ENCODE results near the gene C1S.
"Not testable (repeated sequence)": the region's sequence is repeated elsewhere in the genome, so short reads cannot be mapped to it uniquely, and the experiment has no call there.

The C1S gene

GRCh38 chr12:7038591-7038990 is 21.9 kb upstream of the C1S start:
- H3K9me3 ChIP-seq (ENCODE audit: severe bottlenecking) = no peaks in the 10 kb centered on the region
- no peak overlapping the region for H3K27ac ChIP-seq
- H3K27me3 ChIP-seq (ENCODE audit: insufficient read depth, low read depth, severe bottlenecking) = no peaks in the 10 kb centered on the region
- no peak for DNase-seq
- no peak for TF ChIP-seq CTCF (IDR thresholded peaks at IDR 0.05; ENCODE audit: low read depth, low read length)
- H3K36me3 ChIP-seq = no peaks in the 10 kb centered on the region
- H3K4me3 ChIP-seq (ENCODE audit: low read depth, low read length) = no peak overlapping the region

- H3K9me3 ChIP-seq (ENCODE audit: severe bottlenecking) = no peaks in the 10 kb centered on the region
- DNase-seq = no peak
- no peaks in the 10 kb centered on the region for H3K27me3 ChIP-seq (ENCODE audit: insufficient read depth, low read depth, severe bottlenecking)
- H3K36me3 ChIP-seq = no peaks in the 10 kb centered on the region
- no peak overlapping the region for H3K4me3 ChIP-seq (ENCODE audit: low read depth, low read length)
- no peak for TF ChIP-seq CTCF (IDR thresholded peaks at IDR 0.05; ENCODE audit: low read depth, low read length)
- no peak overlapping the region for H3K27ac ChIP-seq
Measured at GRCh38 chr12:7039403-7039802, 21.1 kb upstream of the C1S start.

GRCh38 chr12:7042842-7043241 is 17.7 kb upstream of the C1S start:
- peak; percentile 31; the same call in 1 of the 2 replicates for TF ChIP-seq CTCF (IDR thresholded peaks at IDR 0.05; ENCODE audit: low read depth, low read length)
- H3K27ac ChIP-seq = no peak overlapping the region
- H3K36me3 ChIP-seq = no peaks in the 10 kb centered on the region
- no peaks in the 10 kb centered on the region for H3K27me3 ChIP-seq (ENCODE audit: insufficient read depth, low read depth, severe bottlenecking)
- H3K4me3 ChIP-seq (ENCODE audit: low read depth, low read length) = no peak overlapping the region
- H3K9me3 ChIP-seq (ENCODE audit: severe bottlenecking) = no peaks in the 10 kb centered on the region
- DNase-seq = no peak

GRCh38 chr12:7045913-7046312 is 14.6 kb upstream of the C1S start:
- no peak overlapping the region for H3K27ac ChIP-seq
- H3K36me3 ChIP-seq = no peaks in the 10 kb centered on the region
- DNase-seq = no peak
- no peak for TF ChIP-seq CTCF (IDR thresholded peaks at IDR 0.05; ENCODE audit: low read depth, low read length)
- no peaks in the 10 kb centered on the region for H3K9me3 ChIP-seq (ENCODE audit: severe bottlenecking)
- no peak overlapping the region for H3K4me3 ChIP-seq (ENCODE audit: low read depth, low read length)
- no peaks in the 10 kb centered on the region for H3K27me3 ChIP-seq (ENCODE audit: insufficient read depth, low read depth, severe bottlenecking)

- no peaks in the 10 kb centered on the region for H3K9me3 ChIP-seq (ENCODE audit: severe bottlenecking)
- H3K27ac ChIP-seq = no peak overlapping the region
- TF ChIP-seq CTCF (IDR thresholded peaks at IDR 0.05; ENCODE audit: low read depth, low read length) = no peak
- DNase-seq = no peak
- no peak overlapping the region for H3K4me3 ChIP-seq (ENCODE audit: low read depth, low read length)
- no peaks in the 10 kb centered on the region for H3K36me3 ChIP-seq
- no peaks in the 10 kb centered on the region for H3K27me3 ChIP-seq (ENCODE audit: insufficient read depth, low read depth, severe bottlenecking)
Measured at GRCh38 chr12:7046383-7047105, 14.0 kb upstream of the C1S start.

- Histone ChIP-seq H3K4me3 (ENCODE audit: low read depth, low read length) (no peak overlapping the region), H3K27me3 (ENCODE audit: insufficient read depth, low read depth, severe bottlenecking) (no peaks in the 10 kb centered on the region), H3K9me3 (ENCODE audit: severe bottlenecking) (peaks cover 4% of the 10 kb centered on the region), H3K36me3 (no peaks in the 10 kb centered on the region), H3K27ac (no peak overlapping the region)
- TF ChIP-seq CTCF (IDR thresholded peaks at IDR 0.05; ENCODE audit: low read depth, low read length) = no peak
- DNase-seq = no peak
Measured at GRCh38 chr12:7047306-7047705, 13.2 kb upstream of the C1S start.

- H3K9me3 ChIP-seq (ENCODE audit: severe bottlenecking); H3K27me3 ChIP-seq (ENCODE audit: insufficient read depth, low read depth, severe bottlenecking); H3K27ac ChIP-seq; H3K36me3 ChIP-seq; H3K4me3 ChIP-seq (ENCODE audit: low read depth, low read length); DNase-seq: not testable (repeated sequence)
Measured at GRCh38 chr12:7049445-7049951, 11.0 kb upstream of the C1S start.

GRCh38 chr12:7049973-7050372 is 10.5 kb upstream of the C1S start:
- DNase-seq = not testable (repeated sequence)

More at GRCh38 chr12:7049973-7050372, 10.5 kb upstream of the C1S start:
- not testable (repeated sequence) for H3K27me3 ChIP-seq (ENCODE audit: insufficient read depth, low read depth, severe bottlenecking); H3K9me3 ChIP-seq (ENCODE audit: severe bottlenecking); H3K4me3 ChIP-seq (ENCODE audit: low read depth, low read length); H3K27ac ChIP-seq; H3K36me3 ChIP-seq

Data from WERI-Rb-1 (cell line).